ENCODE results near the gene ATXN7. TPM values are rescaled to one million over a fixed set of nuclear protein-coding genes. Genes with fewer than 3 reads are reported as not detected.

ATXN7 gene
- total and polyA plus RNA-seq, 2 donors (not counting 1 experiment from before 2014, with no cell fraction given) = 6.3 to 11.1 TPM

DNA sequence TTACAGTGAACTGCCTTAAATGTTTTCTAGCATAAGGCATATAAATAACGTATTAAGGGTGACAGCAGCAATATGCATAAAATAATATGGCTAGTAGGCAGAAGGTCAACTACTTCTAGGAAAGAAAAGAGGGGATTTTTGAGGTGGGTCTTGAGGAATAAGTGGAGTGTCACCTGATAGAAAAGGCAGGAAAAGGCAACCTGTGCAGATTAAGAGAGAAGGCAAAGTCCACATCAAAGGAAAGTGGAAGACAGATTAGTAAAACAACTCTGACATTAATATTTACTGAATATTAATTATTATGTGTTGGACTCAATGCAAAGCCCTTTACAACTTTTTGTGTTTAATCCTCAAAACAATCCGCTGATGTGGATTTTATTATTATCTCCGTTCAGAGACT lies 2.9 kb upstream of the ATXN7 start:
- H2AFZ ChIP-seq (ENCODE audit: low read length) = no peak overlapping the region
- DNase-seq (ENCODE audit: low read depth in 2 of 2) = no peak
- no peak overlapping the region for H3K4me2 ChIP-seq (ENCODE audit: extremely low read depth, insufficient read depth, low read length)
- TF ChIP-seq, protein P1, sequence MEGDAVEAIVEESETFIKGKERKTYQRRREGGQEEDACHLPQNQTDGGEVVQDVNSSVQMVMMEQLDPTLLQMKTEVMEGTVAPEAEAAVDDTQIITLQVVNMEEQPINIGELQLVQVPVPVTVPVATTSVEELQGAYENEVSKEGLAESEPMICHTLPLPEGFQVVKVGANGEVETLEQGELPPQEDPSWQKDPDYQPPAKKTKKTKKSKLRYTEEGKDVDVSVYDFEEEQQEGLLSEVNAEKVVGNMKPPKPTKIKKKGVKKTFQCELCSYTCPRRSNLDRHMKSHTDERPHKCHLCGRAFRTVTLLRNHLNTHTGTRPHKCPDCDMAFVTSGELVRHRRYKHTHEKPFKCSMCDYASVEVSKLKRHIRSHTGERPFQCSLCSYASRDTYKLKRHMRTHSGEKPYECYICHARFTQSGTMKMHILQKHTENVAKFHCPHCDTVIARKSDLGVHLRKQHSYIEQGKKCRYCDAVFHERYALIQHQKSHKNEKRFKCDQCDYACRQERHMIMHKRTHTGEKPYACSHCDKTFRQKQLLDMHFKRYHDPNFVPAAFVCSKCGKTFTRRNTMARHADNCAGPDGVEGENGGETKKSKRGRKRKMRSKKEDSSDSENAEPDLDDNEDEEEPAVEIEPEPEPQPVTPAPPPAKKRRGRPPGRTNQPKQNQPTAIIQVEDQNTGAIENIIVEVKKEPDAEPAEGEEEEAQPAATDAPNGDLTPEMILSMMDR (conservative IDR thresholded peaks at IDR 0.05 in 1 of 2, IDR thresholded peaks at IDR 0.05 in 1 of 2; ENCODE audit: low read depth in 1 of 2, low read length in 2 of 2) = no peak
- TF ChIP-seq EZH2 (IDR thresholded peaks at IDR 0.05; ENCODE audit: low read length, missing control alignments) = no peak
- H3K4me3 ChIP-seq (replicated peaks in 1 of 4; ENCODE audit: control extremely low read depth in 1 of 4, insufficient read depth in 1 of 4, low read depth in 3 of 4, low read length in 4 of 4) = no peak overlapping the region
- no peak overlapping the region for H3K27ac ChIP-seq (ENCODE audit: insufficient read depth, low read length)
- H3K79me2 ChIP-seq (ENCODE audit: control insufficient read depth, insufficient read depth, low read length) = peaks cover 49% of the 10 kb centered on the region
- H3K9me3 ChIP-seq (ENCODE audit: control insufficient read depth, insufficient read depth, low read depth, low read length) = no peaks in the 10 kb centered on the region
- H3K27me3 ChIP-seq (ENCODE audit: control insufficient read depth, insufficient read depth, low read length) = no peaks in the 10 kb centered on the region
- no peaks in the 10 kb centered on the region for H3K4me1 ChIP-seq (ENCODE audit: control insufficient read depth, extremely low read depth, insufficient read depth, low read length)
- no peaks in the 10 kb centered on the region for H3K36me3 ChIP-seq (ENCODE audit: control insufficient read depth, insufficient read depth, low read length)
- no peaks in the 10 kb centered on the region for H4K20me1 ChIP-seq (ENCODE audit: control insufficient read depth, extremely low read depth, insufficient read depth, low read length)
- no peak overlapping the region for H3K9ac ChIP-seq (ENCODE audit: insufficient read depth, low read length)

- Histone ChIP-seq H3K4me3 (replicated peaks in 1 of 4; ENCODE audit: control extremely low read depth in 1 of 4, insufficient read depth in 1 of 4, low read depth in 3 of 4, low read length in 4 of 4) (no peak overlapping the region), H3K4me2 (ENCODE audit: extremely low read depth, insufficient read depth, low read length) (no peak overlapping the region), H4K20me1 (ENCODE audit: control insufficient read depth, extremely low read depth, insufficient read depth, low read length) (no peaks in the 10 kb centered on the region), H3K27me3 (ENCODE audit: control insufficient read depth, insufficient read depth, low read length) (no peaks in the 10 kb centered on the region), H2AFZ (ENCODE audit: low read length) (no peak overlapping the region), H3K36me3 (ENCODE audit: control insufficient read depth, insufficient read depth, low read length) (no peaks in the 10 kb centered on the region), H3K79me2 (ENCODE audit: control insufficient read depth, insufficient read depth, low read length) (peaks cover 53% of the 10 kb centered on the region), H3K4me1 (ENCODE audit: control insufficient read depth, extremely low read depth, insufficient read depth, low read length) (no peaks in the 10 kb centered on the region), H3K27ac (ENCODE audit: insufficient read depth, low read length) (no peak overlapping the region), H3K9ac (ENCODE audit: insufficient read depth, low read length) (no peak overlapping the region), H3K9me3 (ENCODE audit: control insufficient read depth, insufficient read depth, low read depth, low read length) (no peaks in the 10 kb centered on the region)
- DNase-seq (ENCODE audit: low read depth in 2 of 2) = no peak
- TF ChIP-seq, protein P1 (conservative IDR thresholded peaks at IDR 0.05 in 1 of 2, IDR thresholded peaks at IDR 0.05 in 1 of 2; ENCODE audit: low read depth in 1 of 2, low read length in 2 of 2) = no peak
- TF ChIP-seq EZH2 (IDR thresholded peaks at IDR 0.05; ENCODE audit: low read length, missing control alignments) = no peak
Measured at GRCh38 chr3:63861306-63861705, 2.4 kb upstream of the ATXN7 start.

GRCh38 chr3:63862804-63863149 lies 890 bp upstream of the ATXN7 start:
- Histone ChIP-seq H3K36me3 (ENCODE audit: control insufficient read depth, insufficient read depth, low read length) (no peaks in the 10 kb centered on the region), H3K79me2 (ENCODE audit: control insufficient read depth, insufficient read depth, low read length) (peaks cover 50% of the 10 kb centered on the region), H3K9ac (ENCODE audit: insufficient read depth, low read length) (peak overlapping the region; percentile 98), H3K4me3 (replicated peaks in 1 of 4; ENCODE audit: control extremely low read depth in 1 of 4, insufficient read depth in 1 of 4, low read depth in 3 of 4, low read length in 4 of 4) (peak overlapping the region; percentile 57 to 94 (median 78)), H2AFZ (ENCODE audit: low read length) (peak overlapping the region; percentile 66), H3K4me1 (ENCODE audit: control insufficient read depth, extremely low read depth, insufficient read depth, low read length) (no peaks in the 10 kb centered on the region), H4K20me1 (ENCODE audit: control insufficient read depth, extremely low read depth, insufficient read depth, low read length) (no peaks in the 10 kb centered on the region), H3K27me3 (ENCODE audit: control insufficient read depth, insufficient read depth, low read length) (no peaks in the 10 kb centered on the region), H3K9me3 (ENCODE audit: control insufficient read depth, insufficient read depth, low read depth, low read length) (no peaks in the 10 kb centered on the region), H3K4me2 (ENCODE audit: extremely low read depth, insufficient read depth, low read length) (peak overlapping the region; percentile 88), H3K27ac (ENCODE audit: insufficient read depth, low read length) (peak overlapping the region; percentile 74)
- no peak for DNase-seq (ENCODE audit: low read depth in 2 of 2)
- TF ChIP-seq, protein P1 (conservative IDR thresholded peaks at IDR 0.05 in 1 of 2, IDR thresholded peaks at IDR 0.05 in 1 of 2; ENCODE audit: low read depth in 1 of 2, low read length in 2 of 2) = no peak
- no peak for TF ChIP-seq EZH2 (IDR thresholded peaks at IDR 0.05; ENCODE audit: low read length, missing control alignments)

Data from fibroblast of lung (primary cell).